GM12875 (cell line): ENCODE results near the gene BDH1.
"Not testable (repeated sequence)": the region's sequence is repeated elsewhere in the genome, so short reads cannot be mapped to it uniquely, and the experiment has no call there.

Experiments
- H3K4me3 ChIP-seq: one replicate; pipeline ENCODE4 v1.5.1; 2011; ENCODE audit warnings: low read depth, low read length, control low read depth
- CTCF ChIP-seq: IDR thresholded peaks from 2 replicates; pipeline ENCODE4 v1.5.1; 2011; ENCODE audit warnings: low read depth, mild to moderate bottlenecking, control low read depth, inconsistent platforms, low read length, moderate library complexity, borderline replicate concordance; ENCODE audit not compliant: insufficient read depth

BDH1 gene

GRCh38 chr3:197521277-197522182, 34.2 kb downstream of the BDH1 start:
- no peak for TF ChIP-seq CTCF
- H3K4me3 ChIP-seq = no peak overlapping the region

- H3K4me3 ChIP-seq = no peak overlapping the region
- no peak for TF ChIP-seq CTCF
These were observed 35.2 kb downstream of the BDH1 start for GRCh38 chr3:197520311-197521276.

- no peak for TF ChIP-seq CTCF
These were observed 36.0 kb downstream of the BDH1 start for GRCh38 chr3:197519801-197520211.

GRCh38 chr3:197518881-197519421, 36.8 kb downstream of the BDH1 start:
- no peak overlapping the region for H3K4me3 ChIP-seq
- TF ChIP-seq CTCF = no peak

More at GRCh38 chr3:197519801-197520211, 36.0 kb downstream of the BDH1 start:
- no peak overlapping the region for H3K4me3 ChIP-seq

- H3K4me3 ChIP-seq = not testable (repeated sequence)
These were observed 37.7 kb downstream of the BDH1 start for GRCh38 chr3:197517922-197518683.

- not testable (repeated sequence) for H3K4me3 ChIP-seq
These were observed 38.7 kb downstream of the BDH1 start for GRCh38 chr3:197516890-197517606.

GRCh38 chr3:197516517-197516889, 39.3 kb downstream of the BDH1 start:
- TF ChIP-seq CTCF = no peak
- no peak overlapping the region for H3K4me3 ChIP-seq
